HG03039 (cell line): ENCODE measurements around the gene SEC14L2.
"Not testable (repeated sequence)": the region's sequence is repeated elsewhere in the genome, so short reads cannot be mapped to it uniquely, and the experiment has no call there.

Source experiments
- ATAC-seq: cut with Tn5 transposase; IDR thresholded peaks from one replicate; pipeline ENCODE4 v1.9.1; 2021; ENCODE audit warnings: mild to moderate bottlenecking, moderate library complexity; ENCODE audit not compliant: unreplicated experiment

Gene SEC14L2

DNA sequence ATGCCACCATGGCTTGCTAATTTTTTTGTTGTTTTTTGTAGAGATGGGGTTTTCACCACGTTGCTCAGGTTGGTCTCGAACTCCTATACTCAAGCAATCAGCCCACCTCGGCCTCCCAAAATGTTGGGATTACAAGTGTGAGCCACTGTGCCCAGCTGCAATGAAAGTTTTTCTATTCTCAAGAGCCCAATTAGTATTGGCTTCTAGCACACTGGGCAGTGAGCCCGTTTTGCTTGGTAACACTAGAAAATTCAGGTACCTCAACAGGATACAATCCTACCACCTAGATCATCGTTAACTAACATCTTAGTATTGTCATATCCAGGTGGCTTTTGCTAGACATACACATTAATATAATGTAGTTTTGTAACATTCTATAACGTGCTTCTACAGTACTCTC is 56.0 kb downstream of the SEC14L2 start:
- no peak for ATAC-seq

DNA sequence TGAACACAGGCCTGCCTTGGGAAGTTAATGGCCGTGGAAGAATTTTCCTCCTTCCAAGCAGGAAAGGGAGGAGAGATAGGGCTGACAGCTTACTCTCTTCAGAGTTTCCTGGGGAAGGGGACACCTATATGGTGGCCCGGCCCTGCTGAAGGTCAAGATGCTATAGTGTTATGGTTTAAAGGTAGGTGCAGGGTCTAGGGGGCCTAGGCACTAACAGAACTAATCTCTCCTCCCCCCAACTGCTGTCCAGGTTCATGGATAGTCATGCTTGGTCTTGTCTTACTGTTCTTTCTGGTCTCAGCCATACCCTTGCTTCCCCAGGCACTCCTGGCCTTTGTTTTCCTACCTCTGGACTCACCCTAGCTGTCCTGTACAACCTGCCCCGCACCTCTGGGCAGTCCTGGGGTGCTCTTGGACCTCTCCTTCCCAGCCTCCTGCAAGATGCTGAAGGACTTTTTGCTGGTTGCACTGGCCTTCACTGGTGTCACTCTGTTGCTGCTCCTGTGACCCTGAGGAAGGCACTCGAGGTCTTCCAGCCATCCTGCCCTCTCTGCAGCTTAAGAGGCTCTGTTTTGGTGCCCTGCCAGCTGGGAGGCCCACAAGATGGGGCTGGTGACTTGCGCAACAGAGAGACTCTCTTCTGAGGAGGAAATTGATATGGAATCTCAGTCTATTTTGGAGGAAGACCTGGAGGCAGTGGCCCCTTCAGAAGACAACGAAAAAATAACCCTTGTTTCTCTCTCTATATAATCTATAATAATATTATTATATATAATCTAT is 57.1 kb downstream of the SEC14L2 start:
- ATAC-seq = no peak

DNA sequence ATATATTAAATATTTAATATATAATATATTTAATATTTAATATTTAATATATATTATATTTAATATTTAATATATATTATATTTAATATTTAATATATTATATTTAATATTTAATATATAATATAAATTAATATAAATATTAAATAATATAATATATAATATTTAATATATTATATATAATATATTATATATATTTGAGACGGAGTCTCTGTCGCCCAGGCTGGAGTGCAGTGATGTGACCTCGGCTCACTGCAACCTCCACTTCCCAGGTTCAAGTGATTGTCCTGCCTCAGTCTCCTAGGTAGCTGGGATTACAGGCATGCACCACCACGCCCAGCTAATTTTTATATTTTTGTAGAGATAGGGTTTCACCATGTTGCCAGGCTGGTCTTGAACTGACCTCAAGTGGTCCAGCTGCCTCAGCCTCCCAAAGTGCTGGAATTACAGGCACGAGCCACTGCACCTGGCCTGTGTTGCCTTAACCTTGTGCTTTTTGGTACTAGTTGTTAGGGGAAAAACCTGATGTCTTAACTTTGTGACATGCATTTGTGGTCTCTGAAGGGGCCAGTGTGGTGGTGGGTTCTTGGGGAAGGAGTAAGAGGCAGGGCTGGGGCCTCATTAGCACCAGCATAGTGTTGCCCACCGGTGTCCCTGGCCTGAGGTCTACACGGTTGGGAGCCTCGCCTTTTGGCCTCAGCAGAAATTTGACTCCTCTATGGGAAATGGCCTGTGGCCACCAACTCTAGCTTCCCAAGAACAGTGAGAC is 58.4 kb downstream of the SEC14L2 start:
- ATAC-seq = no peak

DNA sequence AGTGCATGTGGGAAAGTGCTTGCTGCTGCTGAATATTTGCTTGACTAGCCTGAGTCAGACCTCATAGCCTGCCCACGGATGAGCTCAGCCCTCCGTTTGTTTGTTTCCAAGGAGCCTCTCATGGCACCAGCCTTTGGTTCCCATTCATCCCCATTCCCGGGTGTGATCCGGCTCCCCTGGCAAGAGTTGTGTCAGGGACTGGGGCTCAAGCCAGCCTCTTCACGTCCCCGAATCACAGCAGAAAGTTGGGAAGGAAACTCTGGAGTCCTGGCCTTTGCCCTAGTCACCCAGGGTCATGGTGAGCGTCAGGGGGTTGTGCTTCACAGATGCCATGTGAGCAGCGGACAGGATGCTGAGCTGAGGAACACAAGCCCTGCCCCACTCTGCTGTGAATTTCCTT is 61.2 kb downstream of the SEC14L2 start:
- ATAC-seq = no peak

DNA sequence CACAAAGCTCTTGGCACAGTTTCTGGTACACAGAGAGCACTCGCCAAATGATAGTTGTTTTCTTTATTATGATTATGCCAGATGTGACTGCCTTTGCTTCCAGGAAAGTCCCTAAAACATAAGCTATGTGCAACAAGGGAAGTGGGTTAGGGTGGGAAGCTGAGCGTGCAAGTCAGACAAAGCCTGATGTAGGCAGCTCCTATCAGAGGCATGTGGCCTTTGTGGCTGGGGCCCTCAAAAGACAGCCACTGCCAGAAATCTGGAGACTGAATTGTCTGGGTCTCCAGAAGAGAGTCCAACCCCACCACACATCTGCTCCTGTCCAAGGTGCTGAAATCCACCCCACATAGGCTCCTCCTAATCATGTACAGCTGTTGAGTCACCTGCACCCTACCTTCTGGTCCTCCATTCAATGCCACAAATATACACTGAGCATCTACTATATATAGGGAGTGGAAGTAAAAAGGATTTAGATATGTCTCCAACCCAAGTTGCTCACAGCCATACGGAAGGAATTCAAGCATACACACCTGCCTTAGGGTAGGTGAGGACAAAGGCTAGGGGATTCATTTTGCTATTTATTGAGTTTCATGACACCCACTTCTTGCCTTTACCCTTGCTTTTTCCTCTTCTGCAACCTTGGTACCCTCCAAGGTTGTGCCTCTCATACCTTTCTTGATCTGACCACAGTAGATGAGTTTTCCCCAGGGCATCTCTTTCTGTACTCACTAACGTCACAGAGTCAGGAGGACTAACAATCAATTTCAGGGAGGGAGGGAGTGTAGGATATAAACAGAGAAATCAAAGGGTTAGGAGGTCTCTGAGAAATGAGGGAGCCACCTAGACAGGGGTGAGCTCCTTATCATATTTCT is 62.6 kb downstream of the SEC14L2 start:
- no peak for ATAC-seq

DNA sequence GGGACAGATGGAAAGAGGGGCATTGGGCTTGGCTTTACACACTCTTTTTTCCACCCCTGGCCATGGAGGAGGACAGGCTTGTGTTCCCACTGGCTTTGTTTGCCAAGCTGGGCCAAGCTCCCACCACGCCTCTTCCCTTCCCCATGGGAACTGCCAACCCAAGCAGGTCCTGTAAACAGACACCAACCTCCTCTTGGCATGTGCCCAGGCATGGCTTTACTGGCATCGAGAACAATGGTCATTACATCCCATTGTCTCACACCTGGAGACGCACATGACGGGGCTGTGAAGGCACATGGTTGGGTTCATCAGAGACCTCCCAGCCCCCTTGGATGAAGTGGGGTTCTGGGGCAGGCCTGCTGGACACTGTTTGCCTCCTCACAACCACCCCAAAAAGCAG is 63.3 kb downstream of the SEC14L2 start:
- no peak for ATAC-seq

DNA sequence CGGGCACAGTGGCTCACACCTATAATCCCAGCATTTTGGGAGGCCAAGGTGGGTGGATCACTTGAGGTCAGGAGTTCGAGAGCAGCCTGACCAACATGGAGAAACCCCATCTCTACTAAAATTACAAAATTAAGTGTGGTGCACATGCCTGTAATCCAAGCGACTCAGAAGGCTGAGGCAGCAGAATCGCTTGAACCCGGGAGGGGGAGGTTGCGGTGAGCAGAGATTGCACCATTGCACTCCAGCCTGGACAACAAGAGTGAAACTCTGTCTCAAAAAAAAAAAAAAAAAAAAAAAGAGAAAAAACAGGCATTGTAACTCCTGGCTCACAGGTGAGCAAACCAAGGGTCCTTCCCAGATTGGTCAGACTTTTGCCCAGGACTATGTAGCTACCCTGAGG is 63.7 kb downstream of the SEC14L2 start:
- ATAC-seq = not testable (repeated sequence)

DNA sequence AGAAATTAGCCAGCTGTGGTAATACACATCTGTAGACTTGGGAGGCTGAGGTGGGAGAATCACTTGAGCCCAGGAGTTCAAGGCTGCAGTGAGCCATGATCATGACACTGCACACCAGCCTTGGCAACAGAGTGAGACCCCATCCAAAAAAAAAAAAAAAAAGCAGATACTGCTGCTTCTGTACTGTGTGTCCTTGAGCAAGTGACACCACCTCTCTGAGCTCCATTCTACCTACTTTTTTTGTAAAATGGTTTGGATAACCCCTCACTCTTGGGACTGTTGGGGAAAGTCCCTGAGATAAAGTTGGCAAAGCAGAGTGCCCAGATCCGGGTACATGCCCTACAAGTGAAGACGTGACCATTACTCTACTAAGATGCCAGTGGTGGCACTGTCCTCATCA is 72.3 kb downstream of the SEC14L2 start:
- no peak for ATAC-seq

DNA sequence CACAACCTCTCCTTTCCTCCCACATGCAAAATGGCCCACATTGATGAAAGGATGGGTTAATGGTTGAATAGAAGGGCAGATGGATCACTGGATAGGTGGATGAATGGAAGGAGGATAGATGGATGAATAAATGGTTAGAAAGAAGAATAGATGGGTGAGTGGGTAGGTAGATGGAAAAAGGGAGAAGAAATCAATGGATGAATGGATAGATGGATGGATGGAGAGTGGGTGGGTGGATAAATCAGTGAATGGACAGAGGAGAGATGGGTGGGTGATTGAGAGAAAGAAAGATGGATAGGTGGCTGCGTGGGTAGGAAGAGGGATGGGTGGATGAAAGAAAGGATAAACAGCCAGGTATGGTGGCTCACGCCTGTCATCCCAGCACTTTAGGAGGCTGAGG is 73.8 kb downstream of the SEC14L2 start:
- no peak for ATAC-seq

DNA sequence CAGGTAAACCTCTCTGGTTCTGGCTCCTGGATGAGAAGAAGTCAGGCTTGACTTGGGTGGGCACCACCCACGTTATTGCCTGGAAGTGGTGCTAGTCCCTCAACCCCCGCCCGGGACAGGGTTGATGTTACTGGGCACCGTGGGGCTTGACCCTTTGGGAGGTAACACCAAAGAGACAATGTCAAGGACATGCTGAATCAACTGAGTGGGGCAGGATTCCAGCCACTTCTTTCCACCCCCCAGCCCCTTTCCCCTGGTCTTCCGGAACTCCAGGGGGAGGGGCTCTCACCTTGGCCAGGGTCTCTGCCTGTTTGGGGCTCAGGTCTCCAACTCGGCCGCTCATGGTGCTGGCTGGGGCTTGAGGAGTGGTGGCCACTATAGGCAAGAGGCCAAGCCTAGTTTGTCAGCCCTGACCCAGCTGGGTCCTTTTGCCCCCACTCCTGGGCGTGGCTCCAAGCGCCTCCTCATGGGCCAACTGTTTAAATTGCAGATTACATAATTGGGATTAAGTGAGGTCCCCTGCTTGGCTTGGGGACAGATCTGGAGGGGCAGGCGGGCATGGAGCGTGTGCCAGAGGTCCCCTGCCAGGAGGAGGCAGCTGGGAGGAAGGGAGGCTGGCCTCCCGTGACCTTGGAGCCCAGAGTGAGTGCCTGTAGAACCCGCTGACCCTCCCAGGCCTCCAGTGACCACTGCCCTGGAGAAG is 74.9 kb downstream of the SEC14L2 start, which contains the start of gene SEC14L3:
Gene SEC14L3 (minus strand): TSS at position 402 of the 703 bp plus-strand sequence. CDS start 59 bp downstream, at position 343.
- no peak for ATAC-seq

DNA sequence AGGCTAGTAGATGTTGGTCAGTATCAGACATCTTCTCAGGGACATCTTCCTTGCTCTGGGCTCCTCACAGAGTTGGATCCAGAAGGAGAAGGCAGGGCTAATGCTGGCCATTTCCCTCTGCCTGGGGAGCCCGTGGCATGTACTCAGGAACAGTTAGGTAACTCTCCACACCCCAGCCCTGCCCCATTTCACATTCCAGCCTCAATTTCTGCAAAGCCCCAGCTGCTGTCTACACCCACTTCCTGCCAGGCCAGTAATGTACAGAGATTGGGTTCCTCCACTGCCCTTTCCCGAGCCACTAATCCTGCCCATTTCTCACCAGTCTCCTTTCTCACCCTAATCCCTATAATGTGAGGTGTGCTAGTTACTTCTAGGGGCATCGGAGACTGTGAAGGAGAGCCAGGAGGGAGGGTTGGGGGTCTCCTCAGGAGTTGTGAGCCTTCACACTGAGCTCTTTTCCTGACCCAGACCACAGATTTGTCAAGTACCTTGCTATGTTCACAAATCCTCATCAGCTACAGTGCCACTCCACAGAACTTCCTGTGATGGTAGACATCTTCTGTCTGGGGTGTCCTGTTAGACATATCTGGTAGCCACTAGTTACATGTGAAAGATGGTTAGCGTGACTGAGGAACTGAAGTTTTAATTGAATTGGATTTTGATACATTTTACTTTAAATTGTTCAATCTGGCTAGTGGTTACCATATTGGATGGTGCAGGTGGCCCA is 76.3 kb downstream of the SEC14L2 start:
- no peak for ATAC-seq

DNA sequence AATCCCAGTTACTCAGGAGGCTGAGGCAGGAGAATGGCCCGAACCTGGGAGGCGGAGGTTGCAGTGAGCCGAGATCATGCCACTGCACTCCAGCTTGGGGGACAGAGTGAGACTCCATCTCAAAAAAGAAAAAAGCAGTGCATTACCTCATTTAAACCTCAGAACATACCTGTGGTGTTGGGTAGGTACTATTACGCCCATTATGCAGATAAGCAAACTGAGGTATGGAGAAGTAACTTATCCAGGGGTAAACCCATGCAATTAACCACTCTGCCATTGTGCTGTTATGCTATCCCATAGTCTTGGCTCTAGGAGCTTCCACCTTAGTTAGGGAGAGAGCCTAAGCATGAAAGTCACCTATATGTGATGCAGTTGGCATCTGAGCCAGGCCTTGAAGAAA is 77.3 kb downstream of the SEC14L2 start:
- ATAC-seq = no peak
